NOMO-1 (cell line): ENCODE data around the gene CSH2.
"Not testable (repeated sequence)": the region's sequence is repeated elsewhere in the genome, so short reads cannot be mapped to it uniquely, and the experiment has no call there.

Experiments used
- DNase-seq, 2 experiments: peaks; one replicate each; lab custom pipeline; 2025; ENCODE audit not compliant: unreplicated experiment in 2 of 2; lab: John Stamatoyannopoulos, UW

Gene CSH2

DNA sequence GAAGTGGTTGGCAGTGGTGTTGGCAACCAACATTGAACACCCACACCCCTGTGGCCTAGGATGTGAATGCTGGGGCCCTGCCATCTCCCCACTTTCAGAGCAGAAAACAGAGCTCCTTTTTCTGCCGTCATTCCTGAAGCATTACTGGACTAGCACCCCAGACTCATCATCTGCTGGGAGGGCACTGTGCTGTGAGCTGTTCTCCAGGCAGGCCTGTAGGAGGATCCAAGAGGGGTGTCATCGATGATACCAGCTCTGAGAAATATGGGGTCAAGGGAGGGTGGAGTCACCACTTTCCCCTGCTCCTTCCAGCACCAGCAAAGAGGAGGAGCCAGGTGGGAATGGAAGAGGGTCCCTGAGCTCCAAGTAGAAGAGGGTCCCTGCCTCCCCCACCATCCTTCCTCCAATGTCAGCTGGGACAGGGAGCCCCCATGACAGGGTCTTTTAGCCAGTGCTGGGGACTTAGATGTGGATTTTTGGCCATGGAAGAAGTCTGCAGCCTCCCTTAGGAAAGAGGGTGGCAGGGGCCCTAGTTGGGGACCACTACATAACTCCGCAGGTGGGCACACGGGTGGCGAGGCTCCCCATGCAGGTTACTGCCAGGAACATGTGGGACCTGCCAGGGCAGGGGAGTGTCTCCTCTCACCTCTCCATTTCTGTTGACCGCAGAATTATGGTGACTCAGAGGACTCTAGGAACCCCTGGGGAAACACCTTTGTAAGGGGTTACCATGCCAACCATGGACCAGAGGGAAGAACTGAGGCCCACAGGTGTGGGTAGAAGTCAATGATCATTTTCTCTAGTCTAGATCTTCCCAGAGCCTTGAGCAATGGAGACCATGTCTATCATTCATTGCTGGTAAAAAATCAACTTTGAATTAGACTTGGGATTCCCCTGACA is 25.7 kb upstream of the CSH2 start:
- not testable (repeated sequence) for DNase-seq

DNA sequence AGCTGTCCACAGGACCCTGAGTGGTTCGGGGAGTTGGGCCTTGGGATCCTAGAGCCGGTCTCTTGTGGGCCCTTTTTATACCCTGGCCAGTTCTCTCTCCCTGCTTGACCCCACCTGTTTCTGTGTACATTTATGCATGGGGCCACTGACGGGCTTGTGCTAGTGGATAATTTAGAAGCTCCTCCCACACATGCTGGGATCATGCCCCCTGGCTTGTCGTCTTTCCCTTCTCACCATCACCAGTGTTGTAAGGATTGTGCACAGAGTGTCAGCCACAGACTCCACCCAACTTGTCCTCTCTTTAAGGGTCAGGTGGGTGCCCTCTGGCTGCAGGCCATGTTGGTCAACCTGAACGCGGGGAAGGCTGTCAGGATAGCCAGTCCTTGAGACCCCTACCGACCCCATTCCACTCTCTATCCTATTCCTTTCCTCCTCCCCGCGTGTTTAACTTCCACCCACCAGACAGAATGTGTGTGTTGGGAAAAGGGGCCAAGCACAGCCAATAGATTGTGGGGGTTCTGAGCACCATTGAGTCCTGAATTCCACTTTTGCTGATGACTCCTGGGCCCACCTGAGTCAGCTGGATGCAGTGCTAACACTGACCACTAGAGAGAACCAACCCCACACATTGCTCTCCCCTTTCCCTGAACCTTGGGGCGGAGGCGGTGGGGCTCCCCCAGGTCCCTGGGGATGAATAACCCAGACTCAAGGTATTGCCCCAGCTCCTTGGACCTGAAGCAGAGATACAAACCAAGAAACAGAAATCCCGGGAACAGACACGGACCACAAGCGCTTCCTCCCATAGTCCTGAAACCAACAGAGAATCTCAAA is 23.3 kb upstream of the CSH2 start, which contains the start of gene CSH1:
Gene CSH1 (minus strand): TSS at position 51 of the 831 bp plus-strand sequence. CDS start 63 bp downstream, outside the sequence.
- not testable (repeated sequence) for DNase-seq

DNA sequence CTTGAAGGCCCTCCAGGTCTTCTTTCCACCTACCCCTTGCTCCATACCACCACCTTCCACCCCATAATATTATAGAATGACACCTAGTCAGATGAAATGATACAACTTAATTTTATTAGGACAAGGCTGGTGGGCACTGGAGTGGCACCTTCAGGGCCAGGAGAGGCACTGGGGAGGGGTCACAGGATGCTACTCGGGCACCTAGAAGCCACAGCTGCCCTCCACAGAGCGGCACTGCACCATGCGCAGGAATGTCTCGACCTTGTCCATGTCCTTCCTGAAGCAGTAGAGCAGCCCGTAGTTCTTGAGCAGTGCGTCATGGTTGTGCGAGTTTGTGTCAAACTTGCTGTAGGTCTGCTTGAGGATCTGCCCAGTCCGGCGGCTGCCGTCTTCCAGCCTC is 21.3 kb upstream of the CSH2 start:
- not testable (repeated sequence) for DNase-seq

DNA sequence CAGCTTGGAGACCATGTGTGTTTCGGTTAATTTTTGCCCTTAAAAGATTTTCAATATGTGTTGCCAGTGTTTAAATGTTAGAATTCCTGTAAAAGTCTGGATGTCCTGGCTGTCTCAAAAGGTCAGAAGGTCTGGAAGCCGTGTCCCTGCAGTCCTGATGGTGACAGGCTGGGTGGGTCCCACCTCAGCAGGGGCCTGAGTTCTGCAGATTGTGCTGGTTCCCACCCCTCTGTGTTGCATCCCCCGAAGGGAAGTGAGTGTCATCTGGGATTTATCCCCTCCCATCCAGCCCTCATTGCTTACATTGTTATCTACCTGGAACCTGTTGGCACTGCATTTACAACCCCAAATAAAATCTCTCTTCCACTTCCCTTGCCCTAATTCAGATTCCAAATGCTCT is 20.5 kb upstream of the CSH2 start:
- not testable (repeated sequence) for DNase-seq

DNA sequence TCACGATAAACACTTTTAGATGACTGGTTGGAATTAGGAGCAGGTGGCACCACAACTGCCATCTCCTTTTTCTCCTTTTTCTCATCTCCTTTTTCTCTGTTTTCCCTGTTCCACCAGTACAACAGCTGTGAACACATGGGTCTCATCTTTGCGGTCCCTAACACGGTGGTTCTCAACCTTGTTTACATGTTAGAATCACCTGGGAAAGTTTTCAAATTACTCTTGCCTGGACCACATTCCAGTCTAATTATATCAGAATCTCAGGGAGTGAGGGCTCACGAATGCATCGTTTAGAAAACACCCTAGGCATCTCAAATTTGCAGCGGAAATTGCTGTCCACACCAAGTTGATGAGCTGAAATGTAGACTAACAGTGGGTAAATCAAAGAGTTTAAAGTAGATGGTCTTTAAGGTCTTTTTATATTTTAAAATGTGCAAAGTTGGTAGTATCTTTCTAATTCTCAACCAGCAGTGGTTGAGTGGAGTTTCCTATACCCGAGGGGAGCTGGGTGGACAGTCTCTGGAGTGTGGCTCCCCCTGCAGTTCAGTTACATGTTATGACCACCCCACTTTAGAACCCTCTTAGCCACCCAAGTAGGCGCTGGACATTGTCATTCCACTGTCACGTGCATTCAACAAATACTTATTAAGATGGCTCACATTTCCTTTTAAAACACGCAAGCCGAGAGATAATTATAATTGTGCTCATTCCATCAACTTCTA is 19.0 kb upstream of the CSH2 start:
- DNase-seq, result not testable (repeated sequence)

DNA sequence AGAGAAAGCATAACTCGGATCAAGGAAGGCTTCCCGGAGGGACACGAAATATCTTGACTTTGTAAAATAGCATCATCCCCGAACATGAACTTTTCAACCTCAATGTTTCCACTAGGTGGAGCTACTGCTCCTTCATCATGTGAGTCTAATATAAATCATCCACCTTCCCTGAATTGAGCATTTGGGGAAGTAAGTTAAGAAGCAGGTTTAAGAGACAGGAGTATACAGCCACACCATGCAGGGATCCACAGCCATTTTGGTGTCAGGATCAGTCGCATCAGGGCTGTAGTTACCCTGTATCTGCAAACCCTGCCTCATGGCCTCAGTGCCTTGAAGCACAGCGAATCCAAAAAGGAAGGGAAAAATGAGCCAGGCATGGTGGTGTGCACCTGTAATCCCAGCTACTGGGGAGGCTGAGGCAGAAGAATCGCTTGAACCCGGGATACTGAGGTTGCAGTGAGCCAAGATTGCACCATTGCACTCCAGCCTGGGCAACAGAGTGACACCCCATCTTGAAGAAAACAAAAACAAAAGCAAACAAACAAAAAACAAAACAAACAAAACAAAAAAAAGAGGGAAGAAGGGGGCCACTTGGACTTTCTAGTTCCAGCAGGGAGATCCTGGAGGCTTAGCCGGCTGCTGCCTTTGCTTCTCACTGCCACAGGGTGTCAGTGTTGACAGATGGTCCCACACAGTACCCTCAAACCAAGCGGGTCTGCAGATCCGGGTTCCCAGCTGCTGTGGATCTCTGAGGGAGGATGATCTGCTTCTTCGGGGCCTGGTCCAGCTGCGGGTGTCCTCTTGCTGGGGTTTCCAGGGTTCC is 15.8 kb upstream of the CSH2 start:
- peak in 1 of 2 experiments; percentile 4 for DNase-seq

DNA sequence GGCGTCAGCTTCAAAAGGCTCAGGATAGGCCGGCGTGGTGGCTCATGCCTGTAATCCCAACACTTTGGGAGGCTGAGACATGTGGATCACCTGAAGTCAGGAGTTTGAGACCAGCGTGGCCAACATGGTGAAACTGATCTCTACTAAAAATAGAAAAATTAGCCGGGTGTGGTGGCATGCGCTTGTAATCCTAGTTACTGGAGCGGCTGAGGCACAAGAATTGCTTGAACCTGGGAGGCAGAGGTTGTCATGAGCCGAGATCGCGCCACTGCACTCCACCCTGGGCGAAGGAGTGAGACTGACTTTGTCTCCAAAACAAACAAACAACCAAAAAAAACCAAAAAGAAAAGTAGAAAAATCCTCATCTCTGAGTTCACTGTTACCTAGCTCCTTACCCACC is 11.6 kb upstream of the CSH2 start:
- DNase-seq, result not testable (repeated sequence)

DNA sequence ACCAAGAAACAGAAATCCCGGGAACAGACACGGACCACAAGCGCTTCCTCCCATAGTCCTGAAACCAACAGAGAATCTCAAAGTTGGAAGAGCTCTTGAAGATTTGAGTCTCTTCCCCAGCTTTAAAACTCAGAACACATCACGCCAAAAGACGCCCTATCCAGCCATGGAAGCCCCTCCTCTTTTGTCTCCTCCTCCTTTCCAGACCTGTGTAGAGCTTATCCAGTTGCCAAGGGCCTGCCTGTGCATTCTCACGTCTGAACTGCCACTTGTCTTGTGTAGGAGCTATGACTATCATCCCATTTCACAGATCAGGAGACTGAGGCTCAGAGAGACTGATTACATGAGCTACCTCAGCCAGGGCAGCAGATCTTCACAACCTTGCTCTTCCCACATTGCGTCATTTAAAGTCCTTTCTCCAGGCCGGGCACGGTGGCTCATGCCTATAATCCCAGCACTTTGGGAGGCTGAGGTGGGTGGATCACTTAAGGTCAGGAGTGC is 9.2 kb upstream of the CSH2 start:
- DNase-seq, result not testable (repeated sequence)

DNA sequence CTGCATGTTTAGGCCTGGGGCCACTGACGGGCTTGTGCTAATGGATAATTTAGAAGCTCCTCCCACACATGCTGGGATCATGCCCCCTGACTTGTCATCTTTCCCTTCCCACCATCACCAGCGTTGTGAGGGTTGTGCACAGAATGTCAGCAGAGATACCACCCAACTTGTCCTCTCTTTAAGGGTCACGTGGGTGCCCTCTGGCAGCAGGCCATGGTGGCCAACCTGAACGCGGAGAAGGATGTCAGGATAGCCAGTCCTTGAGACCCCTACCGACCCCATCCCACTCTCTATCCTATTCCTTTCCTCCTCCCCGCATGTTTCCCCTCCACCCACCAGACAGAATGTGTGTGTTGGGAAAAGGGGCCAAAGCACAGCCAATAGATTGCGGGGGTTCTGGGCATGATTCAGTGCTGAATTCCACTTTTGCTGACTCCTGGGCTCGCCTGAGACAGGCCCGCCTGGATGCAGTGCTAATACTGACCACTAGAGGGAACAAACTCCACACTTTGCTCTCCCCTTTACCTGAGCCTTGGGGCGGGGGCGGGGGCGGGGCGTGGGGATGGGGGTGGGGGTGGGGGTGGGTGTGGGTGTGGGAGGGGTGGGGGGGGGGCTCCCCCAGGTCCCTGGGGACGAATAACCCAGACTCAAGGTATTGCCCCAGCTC is 8.6 kb upstream of the CSH2 start, which contains the start of gene GH2:
Gene GH2 (minus strand): TSS at position 10 of the 667 bp plus-strand sequence. CDS start 143 bp downstream, outside the sequence.
- DNase-seq, result peak; percentile 4 to 32

DNA sequence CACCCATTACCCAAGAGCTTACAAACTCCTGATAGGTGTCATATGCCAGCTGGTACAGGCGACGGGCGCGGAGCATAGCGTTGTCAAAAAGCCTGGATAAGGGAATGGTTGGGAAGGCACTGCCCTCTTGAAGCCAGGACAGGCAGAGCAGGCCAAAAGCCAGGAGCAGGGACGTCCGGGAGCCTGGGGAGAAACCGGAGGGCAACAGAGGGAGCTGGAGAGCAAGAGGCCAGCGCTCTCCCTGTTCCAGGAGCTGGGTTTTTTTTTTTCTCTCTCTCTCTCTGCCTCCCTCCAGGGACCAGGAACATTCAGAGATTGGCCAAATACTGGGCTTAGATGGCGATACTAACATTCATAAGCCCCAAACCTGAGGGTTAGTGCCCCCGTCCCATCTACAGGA is 7.9 kb upstream of the CSH2 start:
- not testable (repeated sequence) for DNase-seq

DNA sequence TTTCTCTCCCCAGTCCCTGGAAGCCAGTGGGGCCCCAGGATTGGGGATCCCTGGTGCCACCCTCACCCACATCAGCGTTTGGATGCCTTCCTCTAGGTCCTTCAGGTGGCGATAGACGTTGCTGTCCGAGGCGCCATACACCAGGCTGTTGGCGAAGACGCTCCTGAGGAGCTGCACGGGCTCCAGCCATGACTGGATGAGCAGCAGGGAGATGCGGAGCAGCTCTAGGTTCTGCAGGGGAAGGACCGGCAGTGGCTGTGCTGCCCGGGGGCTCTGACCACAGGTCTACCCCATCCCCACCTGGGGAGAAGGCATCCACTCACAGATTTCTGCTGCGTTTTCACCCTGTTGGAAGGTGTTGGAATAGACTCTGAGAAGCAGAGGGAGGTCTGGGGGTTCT is 7.2 kb upstream of the CSH2 start:
- no peak for DNase-seq

DNA sequence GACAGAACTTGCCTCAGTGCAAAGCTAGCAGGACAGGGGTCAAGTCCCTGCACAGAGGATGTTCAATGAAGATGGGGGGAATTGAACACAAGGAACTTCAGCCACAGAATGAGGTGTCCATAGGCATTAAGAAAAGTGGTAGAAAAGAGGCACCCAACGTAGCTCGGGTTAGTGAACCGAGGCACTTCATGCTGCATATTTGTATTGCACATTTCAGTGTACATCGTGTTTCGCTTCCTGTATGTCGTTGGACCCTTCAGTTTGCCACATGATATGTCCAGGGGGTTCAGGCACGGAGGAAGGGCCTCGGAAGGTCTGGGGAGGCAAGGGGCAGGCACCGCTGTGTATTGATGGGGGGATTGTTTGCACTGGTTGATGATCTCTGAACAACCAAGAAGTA is 4.9 kb upstream of the CSH2 start:
- DNase-seq, result not testable (repeated sequence)

DNA sequence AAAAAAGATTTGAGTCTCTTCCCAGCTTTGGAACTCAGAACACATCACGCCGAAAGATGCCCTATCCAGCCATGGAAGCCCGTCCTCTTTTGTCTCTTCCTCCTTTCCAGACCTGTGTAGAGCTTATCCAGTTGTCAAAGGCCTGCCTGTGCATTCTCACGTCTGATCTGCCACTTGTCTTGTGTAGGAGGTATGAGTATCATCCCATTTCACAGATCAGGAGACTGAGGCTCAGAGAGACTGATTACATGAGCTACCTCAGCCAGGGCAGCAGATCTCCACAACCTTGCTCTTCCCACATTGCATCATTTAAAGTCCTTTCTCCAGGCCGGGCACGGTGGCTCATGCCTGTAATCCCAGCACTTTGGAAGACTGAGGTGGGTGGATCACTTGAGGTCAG is 1.2 kb upstream of the CSH2 start:
- not testable (repeated sequence) for DNase-seq

DNA sequence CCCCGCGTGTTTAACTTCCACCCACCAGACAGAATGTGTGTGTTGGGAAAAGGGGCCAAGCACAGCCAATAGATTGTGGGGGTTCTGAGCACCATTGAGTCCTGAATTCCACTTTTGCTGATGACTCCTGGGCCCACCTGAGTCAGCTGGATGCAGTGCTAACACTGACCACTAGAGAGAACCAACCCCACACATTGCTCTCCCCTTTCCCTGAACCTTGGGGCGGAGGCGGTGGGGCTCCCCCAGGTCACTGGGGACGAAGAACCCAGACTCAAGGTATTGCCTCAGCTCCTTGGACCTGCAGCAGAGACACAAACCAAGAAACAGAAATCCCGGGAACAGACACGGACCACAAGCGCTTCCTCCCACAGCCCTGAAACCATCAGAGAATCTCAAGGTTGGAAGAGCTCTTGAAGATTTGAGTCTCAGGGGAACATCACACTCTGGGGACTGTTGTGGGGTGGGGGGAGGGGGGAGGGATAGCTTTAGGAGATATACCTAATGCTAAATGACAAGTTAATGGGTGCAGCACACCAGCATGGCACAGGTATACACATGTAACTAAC is 667 bp upstream of the CSH2 start:
- DNase-seq, result not testable (repeated sequence)

DNA sequence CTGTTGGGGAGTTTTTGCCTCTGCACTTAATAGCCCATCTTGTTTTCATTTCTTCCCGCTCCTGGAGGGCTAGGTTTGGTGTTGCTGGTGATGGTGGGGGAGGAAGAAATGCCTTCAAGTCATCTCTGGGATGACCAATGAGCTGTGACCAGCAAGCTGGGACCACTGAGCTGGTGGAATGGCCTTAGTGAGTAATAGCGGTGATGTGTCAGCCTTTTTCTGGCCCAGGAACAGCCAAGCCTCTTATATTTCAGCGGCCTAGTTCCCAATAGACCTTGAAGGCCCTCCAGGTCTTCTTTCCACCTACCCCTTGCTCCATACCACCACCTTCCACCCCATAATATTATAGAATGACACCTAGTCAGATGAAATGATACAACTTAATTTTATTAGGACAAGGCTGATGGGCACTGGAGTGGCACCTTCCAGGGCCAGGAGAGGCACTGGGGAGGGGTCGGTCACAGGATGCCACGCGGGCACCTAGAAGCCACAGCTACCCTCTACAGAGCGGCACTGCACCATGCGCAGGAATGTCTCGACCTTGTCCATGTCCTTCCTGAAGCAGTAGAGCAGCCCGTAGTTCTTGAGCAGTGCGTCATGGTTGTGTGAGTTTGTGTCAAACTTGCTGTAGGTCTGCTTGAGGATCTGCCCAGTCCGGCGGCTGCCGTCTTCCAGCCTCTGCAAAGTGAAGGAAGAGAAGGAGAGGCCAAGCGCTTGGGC is 1.7 kb downstream of the CSH2 start:
- not testable (repeated sequence) for DNase-seq

DNA sequence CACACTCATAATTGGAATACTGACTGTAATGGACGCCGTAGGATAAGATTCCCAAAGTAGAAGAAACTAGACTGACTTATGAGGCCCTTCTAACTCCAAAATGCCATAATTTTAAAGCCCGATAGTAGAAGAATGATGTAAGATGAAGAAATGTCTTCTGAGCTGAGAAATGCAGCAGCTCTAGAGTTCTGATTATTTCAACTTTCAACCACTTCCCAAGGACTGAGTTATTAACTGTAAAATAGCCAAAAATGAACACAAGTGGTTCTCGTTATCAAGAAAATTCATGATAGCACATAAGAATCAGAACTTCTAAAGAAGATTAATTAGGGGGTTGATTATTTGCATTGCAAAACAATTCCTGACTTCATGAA is 3.2 kb downstream of the CSH2 start:
- DNase-seq, result not testable (repeated sequence)

DNA sequence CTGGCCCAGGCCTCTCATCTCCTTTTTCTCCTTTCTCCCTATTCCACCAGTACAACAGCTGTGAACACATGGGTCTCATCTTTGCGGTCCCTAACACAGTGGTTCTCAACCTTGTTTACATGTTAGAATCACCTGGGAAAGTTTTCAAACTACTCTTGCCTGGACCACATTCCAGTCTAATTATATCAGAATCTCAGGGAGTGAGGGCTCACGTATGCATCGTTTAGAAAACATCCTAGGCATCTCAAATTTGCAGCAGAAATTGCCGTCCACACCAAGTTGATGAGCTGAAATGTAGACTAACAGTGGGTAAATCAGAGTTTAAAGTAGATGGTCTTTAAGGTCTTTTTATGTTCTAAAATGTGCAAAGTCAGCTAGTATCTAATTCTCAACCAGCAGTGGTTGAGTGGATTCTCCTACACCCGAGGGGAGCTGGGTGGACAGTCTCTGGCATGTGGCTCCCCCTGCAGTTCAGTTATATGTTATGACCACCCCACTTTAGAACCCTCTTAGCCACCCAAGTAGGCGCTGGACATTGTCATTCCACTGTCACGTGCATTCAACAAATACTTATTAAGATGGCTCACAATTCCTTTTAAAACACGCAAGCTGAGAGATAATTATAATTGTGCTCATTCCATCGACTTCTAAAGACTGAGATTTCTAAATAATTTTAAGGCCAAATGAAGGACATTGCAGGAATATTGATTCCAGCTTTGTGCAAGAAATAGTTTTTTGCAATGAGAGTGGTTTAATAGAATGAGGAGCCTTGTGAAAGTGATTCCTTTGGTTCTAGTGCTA is 3.8 kb downstream of the CSH2 start:
- not testable (repeated sequence) for DNase-seq
